ENCODE data around the gene NLGN4Y.

- TF ChIP-seq POLR2AphosphoS5 (IDR thresholded peaks at IDR 0.05) (no peak), CTCF (IDR thresholded peaks at IDR 0.05) (no peak), POLR2A (IDR thresholded peaks at IDR 0.05) (no peak), EP300 (IDR thresholded peaks at IDR 0.05) (no peak)
Measured at GRCh38 chrY:14837466-14837865, 313.1 kb downstream of the NLGN4Y start.

All from stomach (tissue), 4 donors.